Non-pigmented ciliary epithelial cell (primary cell): Measurements from ENCODE around the gene CHM.

ENCODE experiments used
- DNase-seq: peaks from one replicate; pipeline ENCODE4 v3.0.0-alpha.2; 2010; ENCODE audit warnings: low read depth

Gene CHM

DNA sequence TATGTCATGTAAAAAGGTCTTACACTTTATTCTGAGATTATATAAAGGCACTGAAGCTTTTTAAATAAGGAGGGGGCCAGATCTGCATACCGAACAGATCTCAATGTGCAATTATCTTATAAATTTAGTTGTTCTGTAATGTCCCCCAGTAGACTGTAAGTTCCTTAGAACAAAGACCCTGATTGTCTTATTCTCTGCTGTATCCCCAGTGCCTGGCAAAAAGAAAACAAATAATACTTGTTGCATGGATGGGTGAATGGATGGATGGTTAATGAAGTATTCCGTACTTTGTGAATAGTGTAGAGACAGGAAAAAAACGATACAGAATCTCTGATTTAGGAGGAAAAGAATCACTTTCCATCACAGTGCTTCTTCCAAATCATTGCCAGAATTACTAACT is 141.5 kb downstream of the CHM start:
- no peak for DNase-seq

- no peak for DNase-seq
Observed at GRCh38 chrX:85903692-85904471, 143.5 kb downstream of the CHM start.

- no peak for DNase-seq
Observed at GRCh38 chrX:85897362-85898126, 149.8 kb downstream of the CHM start.

GRCh38 chrX:85882601-85883000 is 164.8 kb downstream of the CHM start:
- DNase-seq, result no peak

- DNase-seq, result no peak
Observed at GRCh38 chrX:85870585-85870984, 176.8 kb downstream of the CHM start.

- DNase-seq, result no peak
Observed at GRCh38 chrX:85865324-85865723, 182.0 kb downstream of the CHM start.

- no peak for DNase-seq
Observed at GRCh38 chrX:85859426-85859825, 187.9 kb downstream of the CHM start.

GRCh38 chrX:85851418-85851817 is 195.9 kb downstream of the CHM start:
- DNase-seq, result no peak

DNA sequence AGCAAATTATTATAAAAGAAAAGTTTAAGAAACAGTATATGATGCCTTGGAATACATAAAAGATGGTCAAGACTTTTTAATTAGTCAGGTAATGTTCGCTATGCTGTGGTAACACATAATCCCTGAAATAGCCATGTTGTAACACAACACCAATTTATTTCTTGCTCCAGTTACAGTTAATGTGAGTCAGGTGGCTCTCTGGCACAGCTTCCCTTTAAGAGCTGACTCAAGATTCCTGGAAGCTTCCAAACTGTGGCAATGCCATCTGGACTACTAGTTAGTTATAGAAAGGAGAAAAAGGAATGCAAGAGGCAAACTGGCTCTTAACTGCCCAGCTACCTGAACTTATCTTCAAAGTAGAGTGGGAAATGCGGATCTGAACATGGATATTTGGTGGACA is 210.5 kb downstream of the CHM start:
- no peak for DNase-seq

GRCh38 chrX:85828771-85829170 is 218.6 kb downstream of the CHM start:
- DNase-seq, result no peak

- no peak for DNase-seq
Observed at GRCh38 chrX:85815203-85815751, 232.1 kb downstream of the CHM start.
